Nephron progenitor cell (in vitro differentiated cells): Measurements from ENCODE around the gene ACSS1.

Experiments used
- DNase-seq: peaks from one replicate; pipeline ENCODE4 v3.0.0; 2021
- H3K27ac Mint-ChIP-seq: 2 replicates; pipeline ENCODE4 v1.8.0; 2021; ENCODE audit warnings: mild to moderate bottlenecking, moderate library complexity, mixed read lengths
- H3K27me3 Mint-ChIP-seq: 2 replicates; pipeline ENCODE4 v1.8.0; 2021; ENCODE audit warnings: mild to moderate bottlenecking, low read depth, mixed read lengths; ENCODE audit not compliant: poor library complexity
- H3K36me3 Mint-ChIP-seq: 2 replicates; pipeline ENCODE4 v1.8.0; 2021; ENCODE audit warnings: low read depth, mixed read lengths
- H3K4me1 Mint-ChIP-seq: 2 replicates; pipeline ENCODE4 v1.8.0; 2021; ENCODE audit warnings: mixed read lengths
- H3K4me3 Mint-ChIP-seq: 2 replicates; pipeline ENCODE4 v1.8.0; 2021; ENCODE audit warnings: mild to moderate bottlenecking, moderate library complexity, mixed read lengths
- H3K9me3 Mint-ChIP-seq: 2 replicates; pipeline ENCODE4 v1.8.0; 2021; ENCODE audit warnings: mild to moderate bottlenecking, moderate library complexity, mixed read lengths
- TF ChIP-seq, protein P1 (sequence below): fragments of 200-600 bp; sonication (generic); IDR thresholded peaks from 2 replicates; pipeline ENCODE4 v1.5.0; 2021; ENCODE audit warnings: antibody characterized with exemption

The ACSS1 gene

DNA sequence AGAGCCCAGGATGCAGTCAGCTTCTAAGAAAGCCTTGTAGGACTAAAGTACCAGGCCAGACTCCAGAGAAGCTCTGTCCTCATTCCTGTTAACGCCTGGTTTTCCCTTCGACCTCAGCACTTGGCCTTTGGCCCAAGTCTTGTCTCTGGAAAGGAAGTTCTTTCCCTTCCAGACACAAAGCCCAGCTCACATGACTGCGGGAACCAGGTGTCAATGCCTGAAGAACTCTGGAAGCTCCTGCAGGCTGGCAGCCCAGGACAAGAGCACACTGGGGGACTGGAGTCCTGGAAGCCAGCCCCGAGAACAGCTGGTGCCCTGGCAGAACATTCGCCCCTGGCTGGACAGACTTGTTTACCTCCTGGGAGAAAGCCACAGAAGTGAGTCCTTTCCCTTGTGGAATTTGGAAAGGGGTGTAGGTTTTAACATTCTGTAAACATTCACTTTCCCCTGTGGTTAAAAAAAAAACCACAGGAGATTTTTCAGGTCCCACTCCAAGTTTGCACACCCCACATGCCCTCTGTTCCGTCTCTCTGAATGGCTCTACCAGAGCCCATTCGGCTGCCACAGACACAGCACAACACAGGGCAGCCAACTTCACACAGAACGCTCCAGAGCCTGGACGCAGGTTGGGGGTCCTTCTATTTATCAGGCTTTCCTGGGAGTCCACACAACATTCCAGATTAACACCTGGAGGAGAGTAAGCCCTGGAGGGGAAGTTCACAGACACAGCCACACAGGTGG, 18.1 kb downstream of the ACSS1 start:
- Mint-ChIP-seq H3K4me1 (peaks cover 26% of the 10 kb centered on the region), H3K27ac (no peak overlapping the region), H3K27me3 (peaks cover 18% of the 10 kb centered on the region), H3K36me3 (no peaks in the 10 kb centered on the region), H3K4me3 (no peak overlapping the region), H3K9me3 (no peaks in the 10 kb centered on the region)
- TF ChIP-seq, protein P1, sequence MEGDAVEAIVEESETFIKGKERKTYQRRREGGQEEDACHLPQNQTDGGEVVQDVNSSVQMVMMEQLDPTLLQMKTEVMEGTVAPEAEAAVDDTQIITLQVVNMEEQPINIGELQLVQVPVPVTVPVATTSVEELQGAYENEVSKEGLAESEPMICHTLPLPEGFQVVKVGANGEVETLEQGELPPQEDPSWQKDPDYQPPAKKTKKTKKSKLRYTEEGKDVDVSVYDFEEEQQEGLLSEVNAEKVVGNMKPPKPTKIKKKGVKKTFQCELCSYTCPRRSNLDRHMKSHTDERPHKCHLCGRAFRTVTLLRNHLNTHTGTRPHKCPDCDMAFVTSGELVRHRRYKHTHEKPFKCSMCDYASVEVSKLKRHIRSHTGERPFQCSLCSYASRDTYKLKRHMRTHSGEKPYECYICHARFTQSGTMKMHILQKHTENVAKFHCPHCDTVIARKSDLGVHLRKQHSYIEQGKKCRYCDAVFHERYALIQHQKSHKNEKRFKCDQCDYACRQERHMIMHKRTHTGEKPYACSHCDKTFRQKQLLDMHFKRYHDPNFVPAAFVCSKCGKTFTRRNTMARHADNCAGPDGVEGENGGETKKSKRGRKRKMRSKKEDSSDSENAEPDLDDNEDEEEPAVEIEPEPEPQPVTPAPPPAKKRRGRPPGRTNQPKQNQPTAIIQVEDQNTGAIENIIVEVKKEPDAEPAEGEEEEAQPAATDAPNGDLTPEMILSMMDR = no peak
- no peak for DNase-seq

DNA sequence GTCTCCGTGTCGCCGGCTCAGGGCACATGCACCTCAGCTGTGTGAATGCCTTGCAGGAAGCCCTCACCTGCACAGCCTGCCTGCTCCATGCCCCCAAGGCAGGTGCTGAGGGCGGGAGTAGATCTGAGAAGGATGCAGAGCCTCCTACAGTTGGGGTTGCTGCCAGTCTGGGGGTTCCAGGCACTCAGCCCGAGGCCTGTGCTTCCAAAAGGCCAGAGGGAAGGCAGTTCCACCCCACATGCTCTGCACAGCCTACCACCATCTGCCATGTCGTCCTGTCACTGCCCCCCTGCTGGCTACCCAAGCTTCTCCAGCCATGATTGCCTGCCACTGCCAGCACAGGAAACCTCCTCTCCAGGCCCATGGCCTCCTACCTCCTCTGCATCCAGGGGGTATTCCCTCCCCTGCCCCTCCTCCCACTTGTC, 19.3 kb downstream of the ACSS1 start:
- TF ChIP-seq, protein P1 = no peak
- no peaks in the 10 kb centered on the region for H3K36me3 Mint-ChIP-seq
- no peak overlapping the region for H3K4me3 Mint-ChIP-seq
- peaks cover 25% of the 10 kb centered on the region for H3K4me1 Mint-ChIP-seq
- H3K27ac Mint-ChIP-seq = no peak overlapping the region
- H3K9me3 Mint-ChIP-seq = no peaks in the 10 kb centered on the region
- no peak for DNase-seq
- H3K27me3 Mint-ChIP-seq = peaks cover 17% of the 10 kb centered on the region

DNA sequence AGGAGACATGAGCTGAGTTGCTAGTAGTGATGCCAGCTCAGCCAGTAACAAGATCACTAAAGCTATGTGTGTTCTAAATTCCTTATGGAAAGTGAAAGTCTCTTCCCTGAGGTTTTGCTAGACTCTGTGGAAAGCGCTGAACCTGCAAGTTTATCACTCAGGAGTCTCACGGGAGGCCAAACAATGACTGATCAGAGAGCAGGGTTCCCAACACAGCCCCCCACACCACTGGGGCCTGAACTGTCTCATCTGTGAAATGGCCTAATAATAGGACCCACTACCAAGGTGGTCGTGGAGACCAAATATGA, 19.9 kb downstream of the ACSS1 start:
- H3K36me3 Mint-ChIP-seq = no peaks in the 10 kb centered on the region
- DNase-seq = no peak
- peaks cover 16% of the 10 kb centered on the region for H3K27me3 Mint-ChIP-seq
- no peaks in the 10 kb centered on the region for H3K9me3 Mint-ChIP-seq
- no peak overlapping the region for H3K4me3 Mint-ChIP-seq
- TF ChIP-seq, protein P1 = no peak
- H3K4me1 Mint-ChIP-seq = peaks cover 20% of the 10 kb centered on the region
- no peak overlapping the region for H3K27ac Mint-ChIP-seq

DNA sequence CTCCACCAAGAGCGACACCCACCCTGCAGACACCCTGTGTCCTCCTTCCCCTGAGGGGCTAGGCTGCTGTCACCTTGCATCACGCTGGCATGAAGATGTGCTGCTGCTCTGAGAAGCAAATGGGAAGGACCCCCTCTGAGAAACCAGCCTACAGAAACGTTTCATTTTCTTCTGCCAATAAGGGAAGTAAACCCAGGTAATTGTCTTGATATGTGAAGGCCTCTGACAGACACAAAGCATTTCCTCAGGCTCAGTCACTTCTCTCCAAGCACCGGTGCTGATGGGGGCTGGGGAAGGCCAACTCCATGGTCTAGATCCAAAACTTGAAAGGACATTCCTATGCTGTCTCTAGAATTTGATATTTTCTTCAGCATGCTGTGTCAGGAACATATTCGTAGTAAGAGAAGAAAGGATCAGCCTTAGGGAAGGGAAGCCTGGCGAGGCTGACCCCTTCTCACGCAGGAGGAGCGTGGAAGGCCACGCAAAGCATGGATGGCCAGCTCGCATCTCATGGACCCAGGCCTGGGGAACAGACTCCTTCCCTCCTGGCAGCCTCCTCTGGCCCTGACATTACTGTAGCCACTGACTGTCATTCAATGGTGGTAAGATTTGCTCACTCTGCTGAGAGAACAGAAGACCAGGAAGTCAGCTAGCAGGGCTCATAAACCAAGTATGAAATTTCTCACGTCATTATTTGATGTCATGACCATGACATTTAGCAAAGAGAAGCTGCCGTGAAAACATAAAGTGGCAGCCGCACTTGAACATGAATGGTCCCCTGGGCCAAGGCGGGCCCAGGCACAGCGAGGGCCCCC, 20.4 kb downstream of the ACSS1 start:
- H3K27me3 Mint-ChIP-seq = peaks cover 19% of the 10 kb centered on the region
- peaks cover 19% of the 10 kb centered on the region for H3K4me1 Mint-ChIP-seq
- H3K36me3 Mint-ChIP-seq = no peaks in the 10 kb centered on the region
- no peaks in the 10 kb centered on the region for H3K9me3 Mint-ChIP-seq
- no peak for DNase-seq
- TF ChIP-seq, protein P1 = no peak
- no peak overlapping the region for H3K4me3 Mint-ChIP-seq
- H3K27ac Mint-ChIP-seq = no peak overlapping the region

DNA sequence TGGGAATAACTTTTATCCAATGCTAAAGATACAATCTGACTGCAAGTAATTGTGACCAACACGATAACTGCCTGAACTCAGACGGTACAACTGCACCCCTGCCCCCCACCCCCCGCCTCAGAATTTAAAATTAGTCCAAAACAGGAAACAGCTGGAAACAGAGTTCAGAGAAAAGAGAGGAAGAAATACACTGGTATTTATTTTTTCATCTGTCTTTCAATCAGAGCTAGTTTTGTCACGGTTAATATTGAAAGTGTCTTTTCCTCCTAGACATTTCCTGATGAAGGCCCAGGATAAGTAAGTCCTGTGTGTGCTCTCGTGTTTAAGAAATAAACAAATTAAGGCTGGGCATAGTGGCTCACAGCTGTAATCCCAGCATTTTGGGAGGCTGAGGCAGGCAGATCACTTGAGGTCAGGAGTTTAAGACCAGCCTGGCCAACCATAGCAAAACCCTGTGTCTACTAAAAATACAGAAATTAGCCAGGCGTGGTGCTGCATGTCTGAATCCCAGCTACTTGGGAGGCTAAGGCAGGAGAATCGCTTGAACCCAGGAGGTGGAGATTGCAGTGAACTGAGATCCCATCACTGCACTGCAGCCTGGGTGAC, 21.5 kb downstream of the ACSS1 start:
- H3K9me3 Mint-ChIP-seq = no peaks in the 10 kb centered on the region
- peak overlapping the region; percentile 75 for H3K27ac Mint-ChIP-seq
- no peak for DNase-seq
- peaks cover 22% of the 10 kb centered on the region for H3K27me3 Mint-ChIP-seq
- peaks cover 17% of the 10 kb centered on the region for H3K4me1 Mint-ChIP-seq
- H3K36me3 Mint-ChIP-seq = no peaks in the 10 kb centered on the region
- TF ChIP-seq, protein P1 = no peak
- H3K4me3 Mint-ChIP-seq = no peak overlapping the region
